NCI-H2227 (cell line): ENCODE measurements around the gene SLC4A3.

Experiments used
- DNase-seq: peaks from one replicate; lab custom pipeline; 2025; ENCODE audit not compliant: unreplicated experiment; lab: John Stamatoyannopoulos, UW

SLC4A3 gene

DNA sequence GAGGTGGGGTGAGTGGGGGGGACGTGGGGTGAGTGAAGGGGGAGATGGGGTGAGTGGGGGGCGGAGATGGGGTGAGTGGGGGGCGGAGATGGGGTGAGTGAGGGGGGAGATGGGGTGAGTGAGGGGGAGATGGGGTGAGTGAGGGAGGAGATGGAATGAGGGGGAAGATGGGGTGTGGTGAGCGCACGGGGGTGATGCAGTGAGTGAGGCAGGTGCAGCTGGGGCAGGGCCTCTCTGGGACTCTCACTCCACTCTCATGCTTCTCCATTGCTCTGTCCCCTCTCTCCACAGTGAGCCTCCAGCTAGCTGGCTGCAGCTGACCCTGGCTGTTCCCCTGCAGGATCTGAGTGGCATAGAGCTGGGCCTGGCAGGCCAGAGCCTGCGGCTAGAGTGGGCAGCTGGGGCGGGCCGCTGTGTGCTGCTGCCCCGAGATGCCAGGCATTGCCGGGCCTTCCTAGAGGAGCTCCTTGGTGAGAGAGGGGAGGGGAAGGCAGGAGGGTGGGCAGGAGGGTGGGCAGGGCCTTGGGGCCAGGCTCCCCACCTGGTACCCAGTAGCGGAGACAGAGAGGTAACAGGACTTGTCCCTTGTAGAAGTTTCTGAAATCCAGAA is 13.9 kb upstream of the SLC4A3 start:
- no peak for DNase-seq

- DNase-seq = no peak
Measured at GRCh38 chr2:219614076-219614860, 13.2 kb upstream of the SLC4A3 start.

DNA sequence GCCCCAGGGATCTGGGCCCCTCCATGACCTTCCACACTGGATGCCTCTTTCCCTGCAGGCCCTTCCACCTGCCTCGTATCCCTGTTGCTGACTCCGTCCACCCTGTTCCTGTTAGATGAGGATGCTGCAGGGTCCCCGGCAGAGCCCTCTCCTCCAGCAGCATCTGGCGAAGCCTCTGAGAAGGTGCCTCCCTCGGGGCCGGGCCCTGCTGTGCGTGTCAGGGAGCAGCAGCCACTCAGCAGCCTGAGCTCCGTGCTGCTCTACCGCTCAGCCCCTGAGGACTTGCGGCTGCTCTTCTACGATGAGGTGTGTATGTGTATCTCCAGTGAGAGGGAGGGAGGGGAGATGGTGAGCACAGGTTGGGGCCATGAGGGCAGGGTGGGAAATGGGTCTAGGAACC is 12.4 kb upstream of the SLC4A3 start:
- DNase-seq = no peak

GRCh38 chr2:219615894-219616293 is 11.5 kb upstream of the SLC4A3 start:
- DNase-seq = no peak

- no peak for DNase-seq
Measured at GRCh38 chr2:219616550-219616949, 10.9 kb upstream of the SLC4A3 start.

DNA sequence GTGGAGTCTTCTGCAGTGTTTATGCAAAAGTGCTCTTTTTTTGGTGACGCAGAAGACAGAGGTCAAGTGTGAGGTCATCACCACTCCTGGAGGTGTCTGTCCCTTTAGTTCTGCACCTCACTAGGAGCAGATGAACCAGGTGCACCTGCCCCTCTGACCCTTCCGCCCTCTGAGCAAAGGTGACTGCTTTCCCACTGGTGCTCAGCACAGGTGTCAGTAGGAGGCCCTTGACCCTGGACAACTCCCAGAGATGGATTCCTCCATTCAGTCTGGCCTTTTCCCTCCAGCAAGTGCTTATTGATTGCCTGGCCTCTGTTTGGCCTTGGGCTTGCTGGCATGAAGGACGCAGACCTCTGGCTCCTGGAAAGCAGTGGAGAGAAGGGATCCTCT is 8.7 kb upstream of the SLC4A3 start:
- no peak for DNase-seq

GRCh38 chr2:219619235-219619634 is 8.2 kb upstream of the SLC4A3 start:
- DNase-seq = peak; percentile 35

DNA sequence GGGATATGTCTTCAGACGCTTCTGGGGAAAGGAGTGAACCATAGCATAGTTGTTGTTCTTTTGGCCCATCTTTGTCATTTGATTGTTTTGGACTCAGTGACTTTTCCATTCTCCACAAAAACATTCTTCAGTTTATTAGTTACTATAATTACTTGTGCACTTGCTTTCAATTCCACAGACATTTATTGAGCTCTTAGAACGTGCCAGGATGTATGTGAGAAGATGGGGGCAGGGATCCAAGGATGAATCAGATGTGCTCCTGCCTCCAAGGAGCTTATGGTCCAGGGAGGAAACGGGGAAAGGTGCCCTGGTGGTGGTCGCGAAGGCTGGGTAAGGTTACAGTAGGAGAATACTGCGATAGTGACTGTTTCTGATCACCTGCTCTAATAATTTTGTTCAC is 6.9 kb upstream of the SLC4A3 start:
- no peak for DNase-seq

DNA sequence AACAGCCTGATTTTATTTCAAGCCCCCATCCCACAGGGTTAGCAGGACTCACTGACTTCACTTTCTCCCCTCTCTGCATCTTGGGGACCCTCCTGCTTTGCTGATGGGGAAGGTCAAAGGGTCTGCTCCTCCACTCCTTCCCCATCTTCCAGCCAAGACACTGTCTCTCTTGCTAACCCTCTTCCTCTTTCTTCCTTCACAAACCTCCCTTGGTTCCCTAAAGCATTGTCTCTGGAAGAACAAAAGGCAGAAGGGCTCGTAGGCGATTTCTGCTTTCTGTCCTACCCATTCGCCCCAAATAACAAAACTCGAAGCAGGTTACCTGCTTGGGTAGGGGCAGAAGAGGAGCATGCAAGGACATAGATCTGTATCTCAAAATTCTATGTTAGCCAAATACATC is 5.5 kb upstream of the SLC4A3 start:
- DNase-seq = no peak

- no peak for DNase-seq
Measured at GRCh38 chr2:219622472-219622871, 5.0 kb upstream of the SLC4A3 start.

DNA sequence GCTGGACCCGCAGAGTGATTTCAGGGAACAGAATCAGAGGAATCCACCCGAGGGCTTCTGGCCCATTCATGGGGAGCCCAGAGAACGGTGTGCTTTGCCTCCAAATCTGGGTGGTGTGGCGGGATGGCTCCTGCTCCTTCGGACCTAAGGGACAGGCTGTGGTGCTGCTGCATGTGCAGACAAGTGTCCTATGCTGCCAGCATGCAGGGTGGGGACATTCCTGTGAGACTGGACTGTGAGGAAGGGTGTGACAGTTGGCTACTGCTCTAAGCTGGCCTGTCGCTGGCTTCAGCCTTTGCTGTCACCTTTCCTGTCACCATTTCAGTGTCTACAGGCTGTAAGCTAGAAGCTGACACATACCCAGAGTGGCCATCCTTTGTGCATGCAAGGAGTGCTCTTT is 2.9 kb upstream of the SLC4A3 start:
- no peak for DNase-seq

DNA sequence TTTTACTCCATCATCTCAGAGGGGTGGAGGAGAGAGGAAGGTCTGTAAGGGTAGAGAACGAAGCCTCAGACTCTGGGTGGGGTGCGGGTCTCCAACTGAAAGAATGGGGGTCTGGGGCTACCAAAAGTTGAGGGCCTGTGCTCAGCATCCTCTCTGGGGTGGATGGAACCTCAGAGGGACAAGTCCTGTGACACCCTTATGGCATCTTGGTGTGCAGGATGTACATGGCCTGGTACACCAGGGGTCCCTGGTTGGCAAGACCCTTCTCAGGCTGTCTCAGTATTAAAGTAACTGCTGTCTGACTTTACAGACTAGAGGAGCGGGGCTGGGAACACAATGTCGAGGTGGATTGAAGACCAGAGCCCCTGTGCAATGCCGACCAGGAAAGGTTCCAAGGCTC is 2.3 kb upstream of the SLC4A3 start:
- DNase-seq = no peak

DNA sequence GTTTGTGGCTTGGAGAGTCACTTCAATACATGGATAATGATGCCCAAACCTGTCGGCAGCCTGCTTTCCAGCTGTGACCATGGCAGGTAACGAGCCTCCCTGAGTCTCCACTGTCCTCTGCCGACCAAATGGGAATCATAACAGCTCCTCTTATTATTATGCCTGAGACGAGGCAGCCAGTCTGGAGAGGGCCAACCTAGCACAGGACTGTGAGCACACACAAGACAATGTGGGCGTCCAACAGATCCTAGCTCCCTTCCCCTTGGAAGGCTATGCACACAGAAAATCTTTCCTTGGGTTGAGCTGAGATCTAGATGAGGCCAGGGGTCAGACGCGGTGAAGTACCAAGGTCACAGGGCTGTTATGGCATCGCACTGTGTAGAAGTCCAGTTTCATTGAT is 890 bp upstream of the SLC4A3 start:
- DNase-seq = peak; percentile 39

DNA sequence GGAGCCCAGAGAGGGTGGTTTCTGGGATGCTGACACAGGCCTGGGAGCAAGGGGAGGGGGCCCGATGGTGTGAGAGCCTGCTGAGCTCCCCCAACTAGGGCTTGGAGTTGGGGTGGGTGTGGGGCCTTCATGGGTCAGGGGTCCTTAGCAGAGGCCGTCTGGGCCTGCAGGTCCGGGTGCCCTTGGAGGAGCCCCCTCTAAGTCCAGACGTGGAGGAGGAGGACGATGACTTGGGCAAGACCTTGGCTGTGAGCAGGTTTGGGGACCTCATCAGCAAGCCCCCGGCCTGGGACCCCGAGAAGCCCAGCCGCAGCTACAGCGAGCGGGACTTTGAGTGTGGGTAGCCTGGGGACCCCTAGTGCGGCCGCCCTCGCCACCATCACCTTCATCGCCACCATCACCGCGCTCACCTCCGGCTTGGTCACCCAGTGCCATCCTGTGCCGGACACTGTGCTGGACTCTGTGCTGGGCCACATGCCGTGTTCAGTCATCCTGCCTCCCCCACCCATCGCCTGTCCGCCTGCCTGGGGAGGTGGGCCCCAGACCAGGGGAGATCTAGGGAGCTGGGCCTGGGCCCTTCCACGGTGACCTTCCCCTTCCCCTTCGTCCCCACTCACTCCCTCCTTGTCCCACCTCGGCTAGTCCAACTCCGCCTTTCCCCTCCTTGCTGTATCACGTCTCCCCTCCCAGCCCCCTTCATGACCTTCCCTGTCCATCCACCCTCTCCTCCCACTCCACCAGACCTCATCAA is 980 bp downstream of the SLC4A3 start:
- DNase-seq = no peak

- DNase-seq = no peak
Measured at GRCh38 chr2:219628986-219629901, 1.8 kb downstream of the SLC4A3 start.

- DNase-seq = no peak
Measured at GRCh38 chr2:219629976-219630695, 2.7 kb downstream of the SLC4A3 start.

GRCh38 chr2:219630770-219631405 is 3.5 kb downstream of the SLC4A3 start:
- DNase-seq = no peak

- DNase-seq = no peak
Measured at GRCh38 chr2:219631406-219631891, 4.0 kb downstream of the SLC4A3 start.

GRCh38 chr2:219631904-219632759 is 4.7 kb downstream of the SLC4A3 start:
- no peak for DNase-seq
